ENCODE data around the gene SPSB1.

- TF ChIP-seq CTCF (IDR thresholded peaks at IDR 0.05) (no peak), POLR2A (IDR thresholded peaks at IDR 0.05) (no peak)
These were observed 757 bp upstream of the SPSB1 start for GRCh38 chr1:9291914-9292360.
